ENCODE measurements around the gene PTPRK.
A peak's percentile ranks its signal among the peaks of the same experiment; 100 is the strongest.

PTPRK gene

GRCh38 chr6:128483472-128484135, 36.8 kb downstream of the PTPRK start:
- Mint-ChIP-seq H3K9me3 (no peaks in the 10 kb centered on the region), H3K27ac (no peak overlapping the region), H3K4me3 (no peak overlapping the region), H3K36me3 (no peaks in the 10 kb centered on the region), H3K4me1 (no peaks in the 10 kb centered on the region)
- ATAC-seq (no peak), DNase-seq (ENCODE audit: low spot score in 2 of 2) (no peak)

GRCh38 chr6:128482642-128483041, 37.8 kb downstream of the PTPRK start:
- H3K27ac Mint-ChIP-seq = no peak overlapping the region
- no peaks in the 10 kb centered on the region for H3K9me3 Mint-ChIP-seq
- no peaks in the 10 kb centered on the region for H3K36me3 Mint-ChIP-seq
- H3K4me3 Mint-ChIP-seq = no peak overlapping the region
- peaks cover 5% of the 10 kb centered on the region for H3K4me1 Mint-ChIP-seq
- no peak for ATAC-seq
- no peak for DNase-seq (ENCODE audit: low spot score in 2 of 2)

- H3K4me1 Mint-ChIP-seq = peaks cover 5% of the 10 kb centered on the region
- ATAC-seq (no peak), DNase-seq (ENCODE audit: low spot score in 2 of 2) (no peak)
- H3K9me3 Mint-ChIP-seq = no peaks in the 10 kb centered on the region
- no peak overlapping the region for H3K27ac Mint-ChIP-seq
- H3K36me3 Mint-ChIP-seq = no peaks in the 10 kb centered on the region
- H3K4me3 Mint-ChIP-seq = no peak overlapping the region
Measured at GRCh38 chr6:128479991-128480390, 40.4 kb downstream of the PTPRK start.

- no peaks in the 10 kb centered on the region for H3K9me3 Mint-ChIP-seq
- no peak for DNase-seq (ENCODE audit: low spot score in 2 of 2)
- H3K36me3 Mint-ChIP-seq = no peaks in the 10 kb centered on the region
- no peak overlapping the region for H3K27ac Mint-ChIP-seq
- peaks cover 5% of the 10 kb centered on the region for H3K4me1 Mint-ChIP-seq
- no peak for ATAC-seq
- peak overlapping the region; percentile 37 for H3K4me3 Mint-ChIP-seq
Measured at GRCh38 chr6:128479048-128479666, 41.2 kb downstream of the PTPRK start.

GRCh38 chr6:128478230-128479047, 42.0 kb downstream of the PTPRK start:
- Mint-ChIP-seq H3K4me1 (peaks cover 5% of the 10 kb centered on the region), H3K9me3 (no peaks in the 10 kb centered on the region), H3K27ac (no peak overlapping the region), H3K36me3 (no peaks in the 10 kb centered on the region), H3K4me3 (peak overlapping the region; percentile 37)
- DNase-seq (ENCODE audit: low spot score in 2 of 2) = no peak
- ATAC-seq = no peak

- H3K36me3 Mint-ChIP-seq = no peaks in the 10 kb centered on the region
- H3K4me1 Mint-ChIP-seq = peaks cover 5% of the 10 kb centered on the region
- no peak overlapping the region for H3K27ac Mint-ChIP-seq
- DNase-seq (ENCODE audit: low spot score in 2 of 2) (no peak), ATAC-seq (no peak)
- H3K9me3 Mint-ChIP-seq = no peaks in the 10 kb centered on the region
- H3K4me3 Mint-ChIP-seq = no peak overlapping the region
Measured at GRCh38 chr6:128474933-128475332, 45.5 kb downstream of the PTPRK start.

GRCh38 chr6:128474481-128474880, 45.9 kb downstream of the PTPRK start:
- peaks cover 5% of the 10 kb centered on the region for H3K4me1 Mint-ChIP-seq
- no peak for DNase-seq (ENCODE audit: low spot score in 2 of 2)

GRCh38 chr6:128471907-128472306, 48.5 kb downstream of the PTPRK start:
- Mint-ChIP-seq H3K4me3 (no peak overlapping the region), H3K9me3 (no peaks in the 10 kb centered on the region), H3K4me1 (no peaks in the 10 kb centered on the region), H3K27ac (no peak overlapping the region), H3K36me3 (no peaks in the 10 kb centered on the region)
- no peak for ATAC-seq
- no peak for DNase-seq (ENCODE audit: low spot score in 2 of 2)

More at GRCh38 chr6:128474481-128474880, 45.9 kb downstream of the PTPRK start:
- Mint-ChIP-seq H3K36me3 (no peaks in the 10 kb centered on the region), H3K27ac (no peak overlapping the region), H3K4me3 (no peak overlapping the region), H3K9me3 (no peaks in the 10 kb centered on the region)
- ATAC-seq = no peak

GRCh38 chr6:128465368-128466343, 54.7 kb downstream of the PTPRK start:
- Mint-ChIP-seq H3K36me3 (no peaks in the 10 kb centered on the region), H3K4me3 (no peak overlapping the region)

GRCh38 chr6:128464790-128465189, 55.6 kb downstream of the PTPRK start:
- DNase-seq (ENCODE audit: low spot score in 2 of 2) (no peak), ATAC-seq (no peak)
- H3K27ac Mint-ChIP-seq = no peak overlapping the region
- no peak overlapping the region for H3K4me3 Mint-ChIP-seq
- H3K4me1 Mint-ChIP-seq = no peaks in the 10 kb centered on the region
- no peaks in the 10 kb centered on the region for H3K9me3 Mint-ChIP-seq
- no peaks in the 10 kb centered on the region for H3K36me3 Mint-ChIP-seq

More at GRCh38 chr6:128465368-128466343, 54.7 kb downstream of the PTPRK start:
- H3K4me1 Mint-ChIP-seq = no peaks in the 10 kb centered on the region
- no peaks in the 10 kb centered on the region for H3K9me3 Mint-ChIP-seq
- ATAC-seq = no peak
- no peak for DNase-seq (ENCODE audit: low spot score in 2 of 2)
- no peak overlapping the region for H3K27ac Mint-ChIP-seq

GRCh38 chr6:128463942-128464341, 56.5 kb downstream of the PTPRK start:
- H3K9me3 Mint-ChIP-seq = no peaks in the 10 kb centered on the region
- no peak overlapping the region for H3K4me3 Mint-ChIP-seq
- H3K27ac Mint-ChIP-seq = no peak overlapping the region
- ATAC-seq (no peak), DNase-seq (ENCODE audit: low spot score in 2 of 2) (no peak)
- no peaks in the 10 kb centered on the region for H3K4me1 Mint-ChIP-seq
- H3K36me3 Mint-ChIP-seq = no peaks in the 10 kb centered on the region

GRCh38 chr6:128461501-128461900, 58.9 kb downstream of the PTPRK start:
- H3K9me3 Mint-ChIP-seq = no peaks in the 10 kb centered on the region
- H3K4me1 Mint-ChIP-seq = no peaks in the 10 kb centered on the region
- H3K4me3 Mint-ChIP-seq = no peak overlapping the region
- no peaks in the 10 kb centered on the region for H3K36me3 Mint-ChIP-seq
- no peak for DNase-seq (ENCODE audit: low spot score in 2 of 2)
- no peak overlapping the region for H3K27ac Mint-ChIP-seq
- ATAC-seq = no peak

- ATAC-seq = no peak
Measured at GRCh38 chr6:128456510-128457230, 63.7 kb downstream of the PTPRK start.

GRCh38 chr6:128455959-128456358, 64.4 kb downstream of the PTPRK start:
- ATAC-seq (no peak), DNase-seq (ENCODE audit: low spot score in 2 of 2) (no peak)
- Mint-ChIP-seq H3K4me1 (no peaks in the 10 kb centered on the region), H3K4me3 (no peak overlapping the region), H3K27ac (no peak overlapping the region), H3K36me3 (no peaks in the 10 kb centered on the region), H3K9me3 (no peaks in the 10 kb centered on the region)

More at GRCh38 chr6:128456510-128457230, 63.7 kb downstream of the PTPRK start:
- no peak for DNase-seq (ENCODE audit: low spot score in 2 of 2)
- H3K4me3 Mint-ChIP-seq = no peak overlapping the region
- no peak overlapping the region for H3K27ac Mint-ChIP-seq
- H3K9me3 Mint-ChIP-seq = no peaks in the 10 kb centered on the region
- H3K4me1 Mint-ChIP-seq = no peaks in the 10 kb centered on the region
- H3K36me3 Mint-ChIP-seq = no peaks in the 10 kb centered on the region
